Measurements from ENCODE around the gene CEP170.

Gene CEP170

GRCh38 chr1:243253211-243253925 lies 1.7 kb downstream of the CEP170 start:
- Histone ChIP-seq H3K27ac (ENCODE audit: low read depth, low read length) (peak overlapping the region; percentile 78), H3K4me1 (ENCODE audit: insufficient read depth, low read length) (peaks cover 25% of the 10 kb centered on the region), H3K27me3 (ENCODE audit: control insufficient read depth in 1 of 2, insufficient read depth in 2 of 2, low read length in 2 of 2) (no peaks in the 10 kb centered on the region), H3K4me3 (ENCODE audit: low read depth in 1 of 2, low read length in 2 of 2) (peak overlapping the region; percentile 84 to 89), H3K36me3 (ENCODE audit: insufficient read depth, low read length) (no peaks in the 10 kb centered on the region), H3K9ac (ENCODE audit: low read length) (peak overlapping the region; percentile 49), H3K9me3 (ENCODE audit: low read length) (no peaks in the 10 kb centered on the region)

GRCh38 chr1:243251539-243251938 lies 3.5 kb downstream of the CEP170 start:
- H3K9ac ChIP-seq (ENCODE audit: low read length) = no peak overlapping the region
- peaks cover 23% of the 10 kb centered on the region for H3K4me1 ChIP-seq (ENCODE audit: insufficient read depth, low read length)
- H3K36me3 ChIP-seq (ENCODE audit: insufficient read depth, low read length) = no peaks in the 10 kb centered on the region
- H3K9me3 ChIP-seq (ENCODE audit: low read length) = no peaks in the 10 kb centered on the region
- H3K4me3 ChIP-seq (ENCODE audit: low read depth in 1 of 2, low read length in 2 of 2) = no peak overlapping the region
- H3K27ac ChIP-seq (ENCODE audit: low read depth, low read length) = no peak overlapping the region
- no peaks in the 10 kb centered on the region for H3K27me3 ChIP-seq (ENCODE audit: control insufficient read depth in 1 of 2, insufficient read depth in 2 of 2, low read length in 2 of 2)

GRCh38 chr1:243250102-243250501 lies 5.0 kb downstream of the CEP170 start:
- H3K4me1 ChIP-seq (ENCODE audit: insufficient read depth, low read length) = peaks cover 24% of the 10 kb centered on the region
- H3K36me3 ChIP-seq (ENCODE audit: insufficient read depth, low read length) = no peaks in the 10 kb centered on the region
- H3K27me3 ChIP-seq (ENCODE audit: control insufficient read depth in 1 of 2, insufficient read depth in 2 of 2, low read length in 2 of 2) = no peaks in the 10 kb centered on the region
- no peak overlapping the region for H3K27ac ChIP-seq (ENCODE audit: low read depth, low read length)
- no peak overlapping the region for H3K9ac ChIP-seq (ENCODE audit: low read length)
- H3K4me3 ChIP-seq (ENCODE audit: low read depth in 1 of 2, low read length in 2 of 2) = no peak overlapping the region
- H3K9me3 ChIP-seq (ENCODE audit: low read length) = no peaks in the 10 kb centered on the region

GRCh38 chr1:243249214-243249613 lies 5.9 kb downstream of the CEP170 start:
- no peak overlapping the region for H3K4me3 ChIP-seq (ENCODE audit: low read depth in 1 of 2, low read length in 2 of 2)
- H3K27ac ChIP-seq (ENCODE audit: low read depth, low read length) = no peak overlapping the region
- H3K9me3 ChIP-seq (ENCODE audit: low read length) = no peaks in the 10 kb centered on the region
- no peaks in the 10 kb centered on the region for H3K27me3 ChIP-seq (ENCODE audit: control insufficient read depth in 1 of 2, insufficient read depth in 2 of 2, low read length in 2 of 2)
- H3K4me1 ChIP-seq (ENCODE audit: insufficient read depth, low read length) = peaks cover 24% of the 10 kb centered on the region
- no peaks in the 10 kb centered on the region for H3K36me3 ChIP-seq (ENCODE audit: insufficient read depth, low read length)
- H3K9ac ChIP-seq (ENCODE audit: low read length) = no peak overlapping the region

- Histone ChIP-seq H3K9me3 (ENCODE audit: low read length) (no peaks in the 10 kb centered on the region), H3K4me1 (ENCODE audit: insufficient read depth, low read length) (peaks cover 14% of the 10 kb centered on the region), H3K9ac (ENCODE audit: low read length) (no peak overlapping the region), H3K27ac (ENCODE audit: low read depth, low read length) (no peak overlapping the region), H3K27me3 (ENCODE audit: control insufficient read depth in 1 of 2, insufficient read depth in 2 of 2, low read length in 2 of 2) (no peaks in the 10 kb centered on the region), H3K36me3 (ENCODE audit: insufficient read depth, low read length) (no peaks in the 10 kb centered on the region), H3K4me3 (ENCODE audit: low read depth in 1 of 2, low read length in 2 of 2) (no peak overlapping the region)
Measured at GRCh38 chr1:243247901-243248300, 7.2 kb downstream of the CEP170 start.

- Histone ChIP-seq H3K27me3 (ENCODE audit: control insufficient read depth in 1 of 2, insufficient read depth in 2 of 2, low read length in 2 of 2) (no peaks in the 10 kb centered on the region), H3K36me3 (ENCODE audit: insufficient read depth, low read length) (no peaks in the 10 kb centered on the region), H3K4me3 (ENCODE audit: low read depth in 1 of 2, low read length in 2 of 2) (no peak overlapping the region), H3K4me1 (ENCODE audit: insufficient read depth, low read length) (peaks cover 13% of the 10 kb centered on the region), H3K27ac (ENCODE audit: low read depth, low read length) (no peak overlapping the region), H3K9ac (ENCODE audit: low read length) (no peak overlapping the region), H3K9me3 (ENCODE audit: low read length) (no peaks in the 10 kb centered on the region)
Measured at GRCh38 chr1:243246916-243247315, 8.2 kb downstream of the CEP170 start.

- H3K9me3 ChIP-seq (ENCODE audit: low read length) = no peaks in the 10 kb centered on the region
- H3K4me3 ChIP-seq (ENCODE audit: low read depth in 1 of 2, low read length in 2 of 2) = no peak overlapping the region
- H3K27ac ChIP-seq (ENCODE audit: low read depth, low read length) = no peak overlapping the region
- no peaks in the 10 kb centered on the region for H3K36me3 ChIP-seq (ENCODE audit: insufficient read depth, low read length)
- no peak overlapping the region for H3K9ac ChIP-seq (ENCODE audit: low read length)
- H3K4me1 ChIP-seq (ENCODE audit: insufficient read depth, low read length) = peaks cover 9% of the 10 kb centered on the region
- H3K27me3 ChIP-seq (ENCODE audit: control insufficient read depth in 1 of 2, insufficient read depth in 2 of 2, low read length in 2 of 2) = no peaks in the 10 kb centered on the region
Measured at GRCh38 chr1:243244432-243244841, 10.6 kb downstream of the CEP170 start.

- Histone ChIP-seq H3K36me3 (ENCODE audit: insufficient read depth, low read length) (no peaks in the 10 kb centered on the region), H3K27me3 (ENCODE audit: control insufficient read depth in 1 of 2, insufficient read depth in 2 of 2, low read length in 2 of 2) (no peaks in the 10 kb centered on the region), H3K4me1 (ENCODE audit: insufficient read depth, low read length) (peaks cover 24% of the 10 kb centered on the region), H3K27ac (ENCODE audit: low read depth, low read length) (no peak overlapping the region), H3K4me3 (ENCODE audit: low read depth in 1 of 2, low read length in 2 of 2) (no peak overlapping the region), H3K9ac (ENCODE audit: low read length) (no peak overlapping the region), H3K9me3 (ENCODE audit: low read length) (no peaks in the 10 kb centered on the region)
Measured at GRCh38 chr1:243236604-243237252, 18.4 kb downstream of the CEP170 start.

- Histone ChIP-seq H3K27ac (ENCODE audit: low read depth, low read length) (no peak overlapping the region), H3K9me3 (ENCODE audit: low read length) (no peaks in the 10 kb centered on the region), H3K9ac (ENCODE audit: low read length) (no peak overlapping the region), H3K4me1 (ENCODE audit: insufficient read depth, low read length) (peaks cover 24% of the 10 kb centered on the region), H3K4me3 (ENCODE audit: low read depth in 1 of 2, low read length in 2 of 2) (no peak overlapping the region), H3K36me3 (ENCODE audit: insufficient read depth, low read length) (no peaks in the 10 kb centered on the region), H3K27me3 (ENCODE audit: control insufficient read depth in 1 of 2, insufficient read depth in 2 of 2, low read length in 2 of 2) (no peaks in the 10 kb centered on the region)
Measured at GRCh38 chr1:243234978-243235647, 20.0 kb downstream of the CEP170 start.

- Histone ChIP-seq H3K9me3 (ENCODE audit: low read length) (no peaks in the 10 kb centered on the region), H3K27me3 (ENCODE audit: control insufficient read depth in 1 of 2, insufficient read depth in 2 of 2, low read length in 2 of 2) (no peaks in the 10 kb centered on the region), H3K4me1 (ENCODE audit: insufficient read depth, low read length) (peaks cover 24% of the 10 kb centered on the region), H3K36me3 (ENCODE audit: insufficient read depth, low read length) (no peaks in the 10 kb centered on the region), H3K27ac (ENCODE audit: low read depth, low read length) (no peak overlapping the region), H3K4me3 (ENCODE audit: low read depth in 1 of 2, low read length in 2 of 2) (no peak overlapping the region), H3K9ac (ENCODE audit: low read length) (no peak overlapping the region)
Measured at GRCh38 chr1:243233908-243234307, 21.2 kb downstream of the CEP170 start.

GRCh38 chr1:243230914-243231313 lies 24.2 kb downstream of the CEP170 start:
- no peak overlapping the region for H3K9ac ChIP-seq (ENCODE audit: low read length)
- H3K9me3 ChIP-seq (ENCODE audit: low read length) = no peaks in the 10 kb centered on the region
- no peaks in the 10 kb centered on the region for H3K27me3 ChIP-seq (ENCODE audit: control insufficient read depth in 1 of 2, insufficient read depth in 2 of 2, low read length in 2 of 2)
- no peak overlapping the region for H3K27ac ChIP-seq (ENCODE audit: low read depth, low read length)
- H3K4me3 ChIP-seq (ENCODE audit: low read depth in 1 of 2, low read length in 2 of 2) = no peak overlapping the region
- no peaks in the 10 kb centered on the region for H3K36me3 ChIP-seq (ENCODE audit: insufficient read depth, low read length)
- peaks cover 13% of the 10 kb centered on the region for H3K4me1 ChIP-seq (ENCODE audit: insufficient read depth, low read length)

Data from muscle layer of colon (tissue), 2 donors.